Activated T-cell treated with anti-CD3 and anti-CD28 coated beads, Interleukin-2, amount 50 U/mL, for 4 hours (primary cell): Measurements from ENCODE around the gene LTBP1. TPM values are rescaled to one million over a fixed set of nuclear protein-coding genes. Genes with fewer than 3 reads are reported as not detected.
"Not testable (repeated sequence)": the region's sequence is repeated elsewhere in the genome, so short reads cannot be mapped to it uniquely, and the experiment has no call there.

Experiments
- ATAC-seq, 2 donors: fragments of 200-7000 bp; cut with Tn5 transposase; one replicate each; pipeline ENCODE4 v1.10.0; 2021
- DNase-seq: peaks from one replicate; pipeline ENCODE4 v3.0.0-alpha.2; 2020
- H3K27me3 Mint-ChIP-seq: one replicate; pipeline ENCODE4 v1.8.0; 2021; ENCODE audit warnings: low read depth, mixed read lengths
- H3K36me3 Mint-ChIP-seq: one replicate; pipeline ENCODE4 v1.8.0; 2022; ENCODE audit warnings: mixed read lengths; ENCODE audit not compliant: insufficient read depth
- H3K4me1 Mint-ChIP-seq: one replicate; pipeline ENCODE4 v1.8.0; 2021; ENCODE audit warnings: low read depth, mixed read lengths
- H3K4me3 Mint-ChIP-seq: one replicate; pipeline ENCODE4 v1.8.0; 2021; ENCODE audit warnings: mild to moderate bottlenecking, moderate library complexity, mixed read lengths
- H3K9me3 Mint-ChIP-seq: one replicate; pipeline ENCODE4 v1.8.0; 2021; ENCODE audit warnings: mixed read lengths
- total RNA-seq, 3 donors: library from RNA; stranded (reverse); gene quantifications; one replicate each; pipeline ENCODE4 v1.2.1, GENCODE V29; 2021

Gene LTBP1
- total RNA-seq, 3 donors from 2014 or later, result 0.21 to 0.33 (median 0.22) TPM

GRCh38 chr2:33342705-33343104, 396.0 kb downstream of the LTBP1 start:
- DNase-seq, result no peak
- H3K36me3 Mint-ChIP-seq, result no peaks in the 10 kb centered on the region
- no peak overlapping the region for H3K4me3 Mint-ChIP-seq
- no peak for ATAC-seq
- no peaks in the 10 kb centered on the region for H3K9me3 Mint-ChIP-seq
- H3K4me1 Mint-ChIP-seq, result peaks cover 13% of the 10 kb centered on the region
- H3K27me3 Mint-ChIP-seq, result peaks cover 4% of the 10 kb centered on the region

- DNase-seq (no peak), ATAC-seq (no peak)
- H3K4me1 Mint-ChIP-seq, result peaks cover 13% of the 10 kb centered on the region
- no peaks in the 10 kb centered on the region for H3K9me3 Mint-ChIP-seq
- peaks cover 4% of the 10 kb centered on the region for H3K27me3 Mint-ChIP-seq
- H3K4me3 Mint-ChIP-seq, result no peak overlapping the region
- H3K36me3 Mint-ChIP-seq, result no peaks in the 10 kb centered on the region
Measured at GRCh38 chr2:33343387-33343895, 396.7 kb downstream of the LTBP1 start.

GRCh38 chr2:33344230-33344629, 397.5 kb downstream of the LTBP1 start:
- H3K27me3 Mint-ChIP-seq, result peaks cover 4% of the 10 kb centered on the region
- H3K36me3 Mint-ChIP-seq, result no peaks in the 10 kb centered on the region
- H3K4me1 Mint-ChIP-seq, result peaks cover 13% of the 10 kb centered on the region
- ATAC-seq, result no peak
- DNase-seq, result no peak
- no peak overlapping the region for H3K4me3 Mint-ChIP-seq
- no peaks in the 10 kb centered on the region for H3K9me3 Mint-ChIP-seq

GRCh38 chr2:33347856-33348255, 401.1 kb downstream of the LTBP1 start:
- no peaks in the 10 kb centered on the region for H3K27me3 Mint-ChIP-seq
- peaks cover 13% of the 10 kb centered on the region for H3K4me1 Mint-ChIP-seq
- H3K9me3 Mint-ChIP-seq, result no peaks in the 10 kb centered on the region
- ATAC-seq (no peak), DNase-seq (no peak)
- H3K36me3 Mint-ChIP-seq, result no peaks in the 10 kb centered on the region
- no peak overlapping the region for H3K4me3 Mint-ChIP-seq

GRCh38 chr2:33350632-33351031, 403.9 kb downstream of the LTBP1 start:
- H3K4me3 Mint-ChIP-seq, result no peak overlapping the region
- no peaks in the 10 kb centered on the region for H3K27me3 Mint-ChIP-seq
- DNase-seq, result no peak
- no peaks in the 10 kb centered on the region for H3K4me1 Mint-ChIP-seq
- peaks cover 7% of the 10 kb centered on the region for H3K9me3 Mint-ChIP-seq
- no peaks in the 10 kb centered on the region for H3K36me3 Mint-ChIP-seq
- ATAC-seq, result no peak

GRCh38 chr2:33351781-33352180, 405.0 kb downstream of the LTBP1 start:
- H3K9me3 Mint-ChIP-seq, result peaks cover 14% of the 10 kb centered on the region
- H3K36me3 Mint-ChIP-seq, result no peaks in the 10 kb centered on the region
- no peak for ATAC-seq
- H3K27me3 Mint-ChIP-seq, result no peaks in the 10 kb centered on the region
- DNase-seq, result no peak
- no peaks in the 10 kb centered on the region for H3K4me1 Mint-ChIP-seq
- no peak overlapping the region for H3K4me3 Mint-ChIP-seq

- Mint-ChIP-seq H3K36me3 (no peaks in the 10 kb centered on the region), H3K27me3 (no peaks in the 10 kb centered on the region), H3K4me1 (no peaks in the 10 kb centered on the region), H3K9me3 (peaks cover 17% of the 10 kb centered on the region), H3K4me3 (no peak overlapping the region)
- DNase-seq (no peak), ATAC-seq (no peak)
Measured at GRCh38 chr2:33354981-33355380, 408.2 kb downstream of the LTBP1 start.

- no peaks in the 10 kb centered on the region for H3K4me1 Mint-ChIP-seq
- H3K27me3 Mint-ChIP-seq, result no peaks in the 10 kb centered on the region
- H3K36me3 Mint-ChIP-seq, result no peaks in the 10 kb centered on the region
- no peak overlapping the region for H3K4me3 Mint-ChIP-seq
- DNase-seq, result no peak
- H3K9me3 Mint-ChIP-seq, result peaks cover 17% of the 10 kb centered on the region
- ATAC-seq, result no peak
Measured at GRCh38 chr2:33358878-33359277, 412.1 kb downstream of the LTBP1 start.

- Mint-ChIP-seq H3K4me3 (no peak overlapping the region), H3K27me3 (peaks cover 6% of the 10 kb centered on the region), H3K4me1 (no peaks in the 10 kb centered on the region), H3K9me3 (no peaks in the 10 kb centered on the region), H3K36me3 (no peaks in the 10 kb centered on the region)
- DNase-seq (no peak), ATAC-seq (no peak)
Measured at GRCh38 chr2:33363325-33364298, 416.9 kb downstream of the LTBP1 start.

- Mint-ChIP-seq H3K4me1 (no peaks in the 10 kb centered on the region), H3K27me3 (peaks cover 6% of the 10 kb centered on the region), H3K9me3 (no peaks in the 10 kb centered on the region), H3K36me3 (no peaks in the 10 kb centered on the region), H3K4me3 (no peak overlapping the region)
- DNase-seq (no peak), ATAC-seq (no peak)
Measured at GRCh38 chr2:33365264-33365970, 418.7 kb downstream of the LTBP1 start.

GRCh38 chr2:33366473-33366872, 419.7 kb downstream of the LTBP1 start:
- Mint-ChIP-seq H3K36me3 (no peaks in the 10 kb centered on the region), H3K4me3 (no peak overlapping the region), H3K9me3 (no peaks in the 10 kb centered on the region), H3K27me3 (peaks cover 6% of the 10 kb centered on the region), H3K4me1 (no peaks in the 10 kb centered on the region)
- DNase-seq, result no peak
- no peak for ATAC-seq

- H3K36me3 Mint-ChIP-seq, H3K27me3 Mint-ChIP-seq, DNase-seq, H3K9me3 Mint-ChIP-seq, H3K4me1 Mint-ChIP-seq, ATAC-seq, H3K4me3 Mint-ChIP-seq: not testable (repeated sequence)
Measured at GRCh38 chr2:33368524-33368923, 421.8 kb downstream of the LTBP1 start.

GRCh38 chr2:33369191-33369590, 422.4 kb downstream of the LTBP1 start:
- ATAC-seq (no peak), DNase-seq (no peak)
- no peaks in the 10 kb centered on the region for H3K9me3 Mint-ChIP-seq
- H3K36me3 Mint-ChIP-seq, result no peaks in the 10 kb centered on the region
- H3K27me3 Mint-ChIP-seq, result peaks cover 10% of the 10 kb centered on the region
- H3K4me3 Mint-ChIP-seq, result no peak overlapping the region
- H3K4me1 Mint-ChIP-seq, result no peaks in the 10 kb centered on the region

- no peak for DNase-seq
- ATAC-seq, result no peak
- H3K27me3 Mint-ChIP-seq, result peaks cover 6% of the 10 kb centered on the region
- H3K9me3 Mint-ChIP-seq, result no peaks in the 10 kb centered on the region
- no peaks in the 10 kb centered on the region for H3K36me3 Mint-ChIP-seq
- no peaks in the 10 kb centered on the region for H3K4me1 Mint-ChIP-seq
- no peak overlapping the region for H3K4me3 Mint-ChIP-seq
Measured at GRCh38 chr2:33370636-33371265, 424.0 kb downstream of the LTBP1 start.
